Measurements from ENCODE around the gene UBQLN4.

Gene UBQLN4

DNA sequence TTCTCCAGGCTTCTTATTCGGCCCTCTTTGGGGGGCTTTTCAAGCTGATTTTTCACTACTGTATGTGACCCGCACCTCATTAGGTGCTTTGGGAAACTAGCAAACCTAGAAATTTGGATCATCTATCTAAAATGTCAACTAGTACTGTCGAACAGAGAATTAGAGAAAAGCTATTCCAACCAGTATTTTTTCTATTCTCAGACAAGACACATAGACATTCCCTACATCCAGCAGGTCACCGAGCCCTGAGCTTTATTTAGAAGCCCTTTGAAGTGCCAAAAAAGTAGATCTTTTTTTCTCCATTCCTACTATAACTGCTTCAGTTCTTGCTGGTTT, 32.5 kb downstream of the UBQLN4 start (continued):
- TF ChIP-seq, protein P1, sequence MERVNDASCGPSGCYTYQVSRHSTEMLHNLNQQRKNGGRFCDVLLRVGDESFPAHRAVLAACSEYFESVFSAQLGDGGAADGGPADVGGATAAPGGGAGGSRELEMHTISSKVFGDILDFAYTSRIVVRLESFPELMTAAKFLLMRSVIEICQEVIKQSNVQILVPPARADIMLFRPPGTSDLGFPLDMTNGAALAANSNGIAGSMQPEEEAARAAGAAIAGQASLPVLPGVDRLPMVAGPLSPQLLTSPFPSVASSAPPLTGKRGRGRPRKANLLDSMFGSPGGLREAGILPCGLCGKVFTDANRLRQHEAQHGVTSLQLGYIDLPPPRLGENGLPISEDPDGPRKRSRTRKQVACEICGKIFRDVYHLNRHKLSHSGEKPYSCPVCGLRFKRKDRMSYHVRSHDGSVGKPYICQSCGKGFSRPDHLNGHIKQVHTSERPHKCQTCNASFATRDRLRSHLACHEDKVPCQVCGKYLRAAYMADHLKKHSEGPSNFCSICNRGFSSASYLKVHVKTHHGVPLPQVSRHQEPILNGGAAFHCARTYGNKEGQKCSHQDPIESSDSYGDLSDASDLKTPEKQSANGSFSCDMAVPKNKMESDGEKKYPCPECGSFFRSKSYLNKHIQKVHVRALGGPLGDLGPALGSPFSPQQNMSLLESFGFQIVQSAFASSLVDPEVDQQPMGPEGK (tag by site-specific recombination; IDR thresholded peaks at IDR 0.05): no peak
- TF ChIP-seq ZNF473 (tag by site-specific recombination; IDR thresholded peaks at IDR 0.05) (no peak), ZBTB8A (tag by site-specific recombination; IDR thresholded peaks at IDR 0.05) (no peak), ZBTB17 (tag by site-specific recombination; IDR thresholded peaks at IDR 0.05) (peak; percentile 77; the same call in 1 of the 2 replicates)
- TF ChIP-seq, protein P2, sequence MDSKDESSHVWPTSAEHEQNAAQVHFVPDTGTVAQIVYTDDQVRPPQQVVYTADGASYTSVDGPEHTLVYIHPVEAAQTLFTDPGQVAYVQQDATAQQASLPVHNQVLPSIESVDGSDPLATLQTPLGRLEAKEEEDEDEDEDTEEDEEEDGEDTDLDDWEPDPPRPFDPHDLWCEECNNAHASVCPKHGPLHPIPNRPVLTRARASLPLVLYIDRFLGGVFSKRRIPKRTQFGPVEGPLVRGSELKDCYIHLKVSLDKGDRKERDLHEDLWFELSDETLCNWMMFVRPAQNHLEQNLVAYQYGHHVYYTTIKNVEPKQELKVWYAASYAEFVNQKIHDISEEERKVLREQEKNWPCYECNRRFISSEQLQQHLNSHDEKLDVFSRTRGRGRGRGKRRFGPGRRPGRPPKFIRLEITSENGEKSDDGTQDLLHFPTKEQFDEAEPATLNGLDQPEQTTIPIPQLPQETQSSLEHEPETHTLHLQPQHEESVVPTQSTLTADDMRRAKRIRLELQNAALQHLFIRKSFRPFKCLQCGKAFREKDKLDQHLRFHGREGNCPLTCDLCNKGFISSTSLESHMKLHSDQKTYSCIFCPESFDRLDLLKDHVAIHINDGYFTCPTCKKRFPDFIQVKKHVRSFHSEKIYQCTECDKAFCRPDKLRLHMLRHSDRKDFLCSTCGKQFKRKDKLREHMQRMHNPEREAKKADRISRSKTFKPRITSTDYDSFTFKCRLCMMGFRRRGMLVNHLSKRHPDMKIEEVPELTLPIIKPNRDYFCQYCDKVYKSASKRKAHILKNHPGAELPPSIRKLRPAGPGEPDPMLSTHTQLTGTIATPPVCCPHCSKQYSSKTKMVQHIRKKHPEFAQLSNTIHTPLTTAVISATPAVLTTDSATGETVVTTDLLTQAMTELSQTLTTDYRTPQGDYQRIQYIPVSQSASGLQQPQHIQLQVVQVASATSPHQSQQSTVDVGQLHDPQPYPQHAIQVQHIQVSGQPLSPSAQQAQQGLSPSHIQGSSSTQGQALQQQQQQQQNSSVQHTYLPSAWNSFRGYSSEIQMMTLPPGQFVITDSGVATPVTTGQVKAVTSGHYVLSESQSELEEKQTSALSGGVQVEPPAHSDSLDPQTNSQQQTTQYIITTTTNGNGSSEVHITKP (tag by site-specific recombination; IDR thresholded peaks at IDR 0.05): 0 out of 2 replicates have a peak, but pooled peaks have one; percentile 8
- TF ChIP-seq, protein P3, sequence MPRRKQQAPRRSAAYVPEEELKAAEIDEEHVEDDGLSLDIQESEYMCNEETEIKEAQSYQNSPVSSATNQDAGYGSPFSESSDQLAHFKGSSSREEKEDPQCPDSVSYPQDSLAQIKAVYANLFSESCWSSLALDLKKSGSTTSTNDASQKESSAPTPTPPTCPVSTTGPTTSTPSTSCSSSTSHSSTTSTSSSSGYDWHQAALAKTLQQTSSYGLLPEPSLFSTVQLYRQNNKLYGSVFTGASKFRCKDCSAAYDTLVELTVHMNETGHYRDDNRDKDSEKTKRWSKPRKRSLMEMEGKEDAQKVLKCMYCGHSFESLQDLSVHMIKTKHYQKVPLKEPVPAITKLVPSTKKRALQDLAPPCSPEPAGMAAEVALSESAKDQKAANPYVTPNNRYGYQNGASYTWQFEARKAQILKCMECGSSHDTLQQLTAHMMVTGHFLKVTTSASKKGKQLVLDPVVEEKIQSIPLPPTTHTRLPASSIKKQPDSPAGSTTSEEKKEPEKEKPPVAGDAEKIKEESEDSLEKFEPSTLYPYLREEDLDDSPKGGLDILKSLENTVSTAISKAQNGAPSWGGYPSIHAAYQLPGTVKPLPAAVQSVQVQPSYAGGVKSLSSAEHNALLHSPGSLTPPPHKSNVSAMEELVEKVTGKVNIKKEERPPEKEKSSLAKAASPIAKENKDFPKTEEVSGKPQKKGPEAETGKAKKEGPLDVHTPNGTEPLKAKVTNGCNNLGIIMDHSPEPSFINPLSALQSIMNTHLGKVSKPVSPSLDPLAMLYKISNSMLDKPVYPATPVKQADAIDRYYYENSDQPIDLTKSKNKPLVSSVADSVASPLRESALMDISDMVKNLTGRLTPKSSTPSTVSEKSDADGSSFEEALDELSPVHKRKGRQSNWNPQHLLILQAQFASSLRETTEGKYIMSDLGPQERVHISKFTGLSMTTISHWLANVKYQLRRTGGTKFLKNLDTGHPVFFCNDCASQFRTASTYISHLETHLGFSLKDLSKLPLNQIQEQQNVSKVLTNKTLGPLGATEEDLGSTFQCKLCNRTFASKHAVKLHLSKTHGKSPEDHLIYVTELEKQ (tag by site-specific recombination; IDR thresholded peaks at IDR 0.05; ENCODE audit: borderline replicate concordance): no peak

DNA sequence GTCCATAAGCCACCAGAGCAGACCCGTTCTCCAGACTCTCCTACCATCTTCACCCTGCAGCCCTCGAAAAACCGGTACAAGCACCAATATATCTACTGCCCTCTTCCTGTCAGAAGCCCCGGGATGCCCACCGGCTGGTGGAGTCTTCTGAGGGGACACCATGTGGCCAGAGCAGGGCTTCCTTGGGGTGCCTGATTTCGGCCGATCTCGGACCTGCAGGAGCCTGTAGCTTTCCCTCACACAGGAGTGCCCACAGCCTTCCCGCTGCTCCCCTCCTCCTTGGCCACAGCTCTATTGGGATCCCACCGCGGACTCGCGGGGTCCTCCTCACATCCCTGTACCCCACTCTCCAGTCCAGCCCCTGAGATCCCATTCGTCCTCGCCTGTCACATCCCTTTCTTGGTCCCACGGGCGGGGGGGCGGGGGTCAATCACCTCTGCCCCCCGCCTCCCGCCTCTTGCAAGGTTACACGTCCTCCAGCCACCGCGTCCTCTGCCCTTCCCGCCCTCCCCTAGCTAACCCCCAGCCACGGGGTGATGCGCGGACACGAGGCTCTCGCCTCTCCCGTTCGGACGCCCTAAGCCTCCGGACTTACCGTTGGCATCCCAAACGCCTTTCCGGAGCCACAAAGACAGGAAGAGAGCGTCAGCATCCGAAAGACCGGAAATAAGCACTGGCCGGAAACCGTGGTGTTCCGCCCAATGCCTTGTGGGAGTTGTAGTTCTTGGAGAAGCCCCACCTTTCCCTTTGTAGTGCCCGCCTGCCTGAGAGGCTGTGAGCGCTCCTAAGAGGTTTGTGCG, 33.1 kb downstream of the UBQLN4 start, which contains the start of gene SSR2:
Gene SSR2, minus strand, starts transcription at position 659 of the 800 bp plus-strand sequence. CDS start 784 bp downstream, outside the sequence.
- peak within 1 kb of the TSS; percentile 4; the same call in 1 of the 2 replicates for H3K27ac ChIP-seq (ENCODE audit: extremely low read depth, low read depth, low read length)
- H3K4me1 ChIP-seq (ENCODE audit: control insufficient read depth, insufficient read depth, low read length): no peaks in the 10 kb centered on the region
- peak within 1 kb of the TSS; percentile 85 for H3K4me3 ChIP-seq (ENCODE audit: low read depth, low read length)
- ChIA-PET CTCF (interaction anchor here (0.6 to 1.6 kb wide), 3 partner anchors 44 to 109 kb away, joined by 3 to 4 read pairs (median 4); no protein-coding TSS in a partner anchor), POLR2A (interaction anchor here (0.5 to 0.6 kb wide), 2 partner anchors 12 to 19 kb away, joined by 3 to 4 read pairs; no protein-coding TSS in a partner anchor)
- H3K36me3 ChIP-seq (ENCODE audit: control insufficient read depth in 2 of 2, insufficient read depth in 1 of 2, low read length in 2 of 2): peaks cover 34 to 43% of the 10 kb centered on the region in 2 experiments
- H3K9me3 ChIP-seq (ENCODE audit: control insufficient read depth, insufficient read depth, low read depth, low read length): no peaks in the 10 kb centered on the region
- no peak for TF ChIP-seq ZNF239 (tag by site-specific recombination; IDR thresholded peaks at IDR 0.05)
- no peak for TF ChIP-seq BCL11B (tag by site-specific recombination; IDR thresholded peaks at IDR 0.05; ENCODE audit: low read depth)
- TF ChIP-seq ZNF223 (tag by site-specific recombination; IDR thresholded peaks at IDR 0.05): no peak
- TF ChIP-seq, protein P4, sequence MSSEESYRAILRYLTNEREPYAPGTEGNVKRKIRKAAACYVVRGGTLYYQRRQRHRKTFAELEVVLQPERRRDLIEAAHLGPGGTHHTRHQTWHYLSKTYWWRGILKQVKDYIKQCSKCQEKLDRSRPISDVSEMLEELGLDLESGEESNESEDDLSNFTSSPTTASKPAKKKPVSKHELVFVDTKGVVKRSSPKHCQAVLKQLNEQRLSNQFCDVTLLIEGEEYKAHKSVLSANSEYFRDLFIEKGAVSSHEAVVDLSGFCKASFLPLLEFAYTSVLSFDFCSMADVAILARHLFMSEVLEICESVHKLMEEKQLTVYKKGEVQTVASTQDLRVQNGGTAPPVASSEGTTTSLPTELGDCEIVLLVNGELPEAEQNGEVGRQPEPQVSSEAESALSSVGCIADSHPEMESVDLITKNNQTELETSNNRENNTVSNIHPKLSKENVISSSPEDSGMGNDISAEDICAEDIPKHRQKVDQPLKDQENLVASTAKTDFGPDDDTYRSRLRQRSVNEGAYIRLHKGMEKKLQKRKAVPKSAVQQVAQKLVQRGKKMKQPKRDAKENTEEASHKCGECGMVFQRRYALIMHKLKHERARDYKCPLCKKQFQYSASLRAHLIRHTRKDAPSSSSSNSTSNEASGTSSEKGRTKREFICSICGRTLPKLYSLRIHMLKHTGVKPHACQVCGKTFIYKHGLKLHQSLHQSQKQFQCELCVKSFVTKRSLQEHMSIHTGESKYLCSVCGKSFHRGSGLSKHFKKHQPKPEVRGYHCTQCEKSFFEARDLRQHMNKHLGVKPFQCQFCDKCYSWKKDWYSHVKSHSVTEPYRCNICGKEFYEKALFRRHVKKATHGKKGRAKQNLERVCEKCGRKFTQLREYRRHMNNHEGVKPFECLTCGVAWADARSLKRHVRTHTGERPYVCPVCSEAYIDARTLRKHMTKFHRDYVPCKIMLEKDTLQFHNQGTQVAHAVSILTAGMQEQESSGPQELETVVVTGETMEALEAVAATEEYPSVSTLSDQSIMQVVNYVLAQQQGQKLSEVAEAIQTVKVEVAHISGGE (tag by site-specific recombination; conservative IDR thresholded peaks at IDR 0.05; ENCODE audit: low read depth): peak; percentile 90
- TF ChIP-seq, protein P5, sequence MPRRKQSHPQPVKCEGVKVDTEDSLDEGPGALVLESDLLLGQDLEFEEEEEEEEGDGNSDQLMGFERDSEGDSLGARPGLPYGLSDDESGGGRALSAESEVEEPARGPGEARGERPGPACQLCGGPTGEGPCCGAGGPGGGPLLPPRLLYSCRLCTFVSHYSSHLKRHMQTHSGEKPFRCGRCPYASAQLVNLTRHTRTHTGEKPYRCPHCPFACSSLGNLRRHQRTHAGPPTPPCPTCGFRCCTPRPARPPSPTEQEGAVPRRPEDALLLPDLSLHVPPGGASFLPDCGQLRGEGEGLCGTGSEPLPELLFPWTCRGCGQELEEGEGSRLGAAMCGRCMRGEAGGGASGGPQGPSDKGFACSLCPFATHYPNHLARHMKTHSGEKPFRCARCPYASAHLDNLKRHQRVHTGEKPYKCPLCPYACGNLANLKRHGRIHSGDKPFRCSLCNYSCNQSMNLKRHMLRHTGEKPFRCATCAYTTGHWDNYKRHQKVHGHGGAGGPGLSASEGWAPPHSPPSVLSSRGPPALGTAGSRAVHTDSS (tag by site-specific recombination; IDR thresholded peaks at IDR 0.05): no peak; the same call in 1 of the 2 replicates
- no peak for TF ChIP-seq ZXDB (tag by site-specific recombination; IDR thresholded peaks at IDR 0.05)
- TF ChIP-seq ZNF791 (tag by site-specific recombination; IDR thresholded peaks at IDR 0.05): no peak
- TF ChIP-seq ZNF324 (tag by site-specific recombination; IDR thresholded peaks at IDR 0.05): no peak
- TF ChIP-seq YY2 (tag by site-specific recombination; IDR thresholded peaks at IDR 0.05): no peak
- no peak for TF ChIP-seq GLIS1 (tag by site-specific recombination; IDR thresholded peaks at IDR 0.05)
- no peak for TF ChIP-seq ZNF830 (tag by site-specific recombination; IDR thresholded peaks at IDR 0.05; ENCODE audit: low read depth)
- TF ChIP-seq, protein P6, sequence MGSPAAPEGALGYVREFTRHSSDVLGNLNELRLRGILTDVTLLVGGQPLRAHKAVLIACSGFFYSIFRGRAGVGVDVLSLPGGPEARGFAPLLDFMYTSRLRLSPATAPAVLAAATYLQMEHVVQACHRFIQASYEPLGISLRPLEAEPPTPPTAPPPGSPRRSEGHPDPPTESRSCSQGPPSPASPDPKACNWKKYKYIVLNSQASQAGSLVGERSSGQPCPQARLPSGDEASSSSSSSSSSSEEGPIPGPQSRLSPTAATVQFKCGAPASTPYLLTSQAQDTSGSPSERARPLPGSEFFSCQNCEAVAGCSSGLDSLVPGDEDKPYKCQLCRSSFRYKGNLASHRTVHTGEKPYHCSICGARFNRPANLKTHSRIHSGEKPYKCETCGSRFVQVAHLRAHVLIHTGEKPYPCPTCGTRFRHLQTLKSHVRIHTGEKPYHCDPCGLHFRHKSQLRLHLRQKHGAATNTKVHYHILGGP (tag by site-specific recombination; IDR thresholded peaks at IDR 0.05): no peak
